Stimulated activated CD4-positive, alpha-beta T cell treated with anti-CD3 and anti-CD28 coated beads, Interleukin-2, amount 100 ng/mL, for 48 hours (primary cell): Measurements from ENCODE around the gene RAB1B.
A peak's percentile ranks its signal among the peaks of the same experiment; 100 is the strongest.

Experiments used
- DNase-seq, 2 donors: peaks; one replicate each; pipeline ENCODE4 v3.0.0-alpha.2; 2020

Gene RAB1B

DNA sequence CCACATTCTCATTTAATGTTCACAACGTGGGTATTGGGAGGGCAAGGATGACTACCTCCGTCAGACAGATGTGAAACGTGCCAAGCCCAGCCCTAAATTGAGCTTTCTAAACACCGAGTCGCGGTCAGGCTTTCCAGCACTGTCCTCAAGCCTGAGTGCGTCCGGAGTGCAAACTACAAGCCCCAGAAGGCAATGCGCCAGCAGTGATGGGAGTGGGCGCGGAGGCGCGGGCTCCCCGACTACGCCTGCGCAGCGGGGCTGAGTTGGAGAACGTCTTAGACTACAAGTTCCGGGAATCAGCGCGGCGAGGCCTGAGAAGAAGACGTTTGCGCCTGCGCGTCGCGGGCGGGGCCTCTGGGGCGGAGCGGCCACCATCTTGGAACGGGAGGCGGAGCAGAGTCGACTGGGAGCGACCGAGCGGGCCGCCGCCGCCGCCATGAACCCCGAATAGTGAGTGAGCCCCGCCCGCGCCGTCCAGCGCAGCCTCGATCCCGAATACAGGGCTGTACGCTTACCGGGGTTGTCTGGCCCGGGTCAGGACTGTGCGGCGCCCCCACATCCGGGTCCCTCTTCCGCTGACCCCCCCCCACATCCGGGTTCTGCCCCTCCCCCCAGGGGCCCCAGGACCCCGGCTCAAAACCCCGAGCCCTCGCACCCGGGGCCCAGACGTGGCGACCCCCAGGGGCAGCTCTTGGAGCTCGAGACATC, at the start of gene RAB1B:
TSS of gene RAB1B (plus strand) at position 396 of the 708 bp plus-strand sequence. CDS start at position 437, 41 bp downstream.
- DNase-seq, result peak; percentile 99 to 100

DNA sequence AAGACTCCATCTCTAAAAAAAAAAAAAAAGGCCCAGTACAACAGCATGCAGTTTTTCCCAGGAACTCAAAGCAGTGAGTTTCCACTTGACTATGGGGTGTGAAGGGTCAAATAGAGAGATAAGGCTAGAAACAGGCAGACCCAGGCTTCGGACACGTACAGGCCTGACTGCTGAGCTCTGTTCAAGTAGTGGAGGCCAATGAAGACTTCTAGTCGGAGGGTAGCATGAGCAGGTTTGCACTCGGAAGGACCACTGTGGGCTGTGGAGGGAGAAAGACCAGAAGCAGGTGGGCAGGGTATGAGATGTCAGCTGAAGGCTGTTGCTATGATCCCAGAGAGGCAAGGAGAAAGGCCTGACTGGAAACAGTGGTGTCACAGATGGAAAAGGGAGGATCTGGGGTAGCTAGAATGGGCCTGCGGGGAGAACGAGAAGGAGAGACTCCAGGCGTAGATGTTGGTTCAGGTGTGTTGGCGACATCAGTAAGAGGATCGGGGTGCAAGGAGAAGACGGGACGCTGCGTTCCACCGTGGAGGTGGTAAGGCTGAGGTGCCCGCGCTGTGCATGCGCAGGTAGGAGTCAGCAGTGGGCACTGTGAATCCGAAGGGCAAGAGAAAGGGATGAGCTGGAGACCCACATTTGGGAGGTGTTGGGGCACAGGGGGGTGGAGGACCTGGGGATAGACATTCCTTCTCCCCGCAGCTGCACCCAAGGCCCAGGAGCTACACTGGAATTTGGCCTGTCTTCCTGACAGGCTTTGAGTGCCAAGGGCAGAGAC, 49.4 kb upstream of the RAB1B start:
- DNase-seq, result no peak

DNA sequence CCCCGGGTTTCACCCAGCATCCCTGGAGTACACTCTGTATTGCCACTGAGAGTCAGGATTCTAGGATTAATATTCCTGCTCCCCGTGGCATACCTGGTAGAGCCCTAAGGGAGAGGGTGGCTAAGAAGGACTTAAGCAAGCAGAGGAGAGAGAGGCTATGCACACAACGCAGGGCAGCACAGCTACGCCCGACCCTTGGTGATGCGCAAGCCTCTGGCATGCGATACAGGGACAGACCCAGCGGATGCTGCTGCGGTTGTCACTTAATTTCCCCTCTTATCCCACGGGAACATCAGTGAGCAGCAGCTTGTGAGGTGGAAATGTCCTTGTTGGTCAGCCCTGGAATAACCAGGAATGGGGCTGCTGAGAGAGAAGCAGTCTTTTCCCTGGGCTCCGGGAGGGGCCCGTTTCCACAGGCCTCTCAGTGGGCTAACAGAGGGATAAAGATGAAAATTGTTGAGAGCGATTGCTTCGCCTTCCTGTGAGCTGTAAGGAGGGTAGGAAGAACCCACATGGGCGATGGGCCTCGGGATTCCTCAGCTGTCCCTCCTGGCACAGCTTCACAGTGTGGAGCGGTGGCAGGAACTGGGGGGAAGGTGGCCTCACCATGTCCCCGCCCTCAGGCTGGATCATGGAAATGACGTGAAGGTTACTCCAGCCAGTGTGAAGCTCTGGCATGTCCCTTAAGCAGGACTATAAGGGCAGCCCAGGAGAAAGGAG, 48.4 kb upstream of the RAB1B start:
- DNase-seq, result no peak

GRCh38 chr11:66220566-66220935, 47.9 kb upstream of the RAB1B start:
- no peak for DNase-seq

- DNase-seq, result no peak
These were observed 47.4 kb upstream of the RAB1B start for GRCh38 chr11:66221012-66221411.

- peak in 1 of 2 donors; percentile 14 for DNase-seq
These were observed 46.7 kb upstream of the RAB1B start for GRCh38 chr11:66221726-66222236.

DNA sequence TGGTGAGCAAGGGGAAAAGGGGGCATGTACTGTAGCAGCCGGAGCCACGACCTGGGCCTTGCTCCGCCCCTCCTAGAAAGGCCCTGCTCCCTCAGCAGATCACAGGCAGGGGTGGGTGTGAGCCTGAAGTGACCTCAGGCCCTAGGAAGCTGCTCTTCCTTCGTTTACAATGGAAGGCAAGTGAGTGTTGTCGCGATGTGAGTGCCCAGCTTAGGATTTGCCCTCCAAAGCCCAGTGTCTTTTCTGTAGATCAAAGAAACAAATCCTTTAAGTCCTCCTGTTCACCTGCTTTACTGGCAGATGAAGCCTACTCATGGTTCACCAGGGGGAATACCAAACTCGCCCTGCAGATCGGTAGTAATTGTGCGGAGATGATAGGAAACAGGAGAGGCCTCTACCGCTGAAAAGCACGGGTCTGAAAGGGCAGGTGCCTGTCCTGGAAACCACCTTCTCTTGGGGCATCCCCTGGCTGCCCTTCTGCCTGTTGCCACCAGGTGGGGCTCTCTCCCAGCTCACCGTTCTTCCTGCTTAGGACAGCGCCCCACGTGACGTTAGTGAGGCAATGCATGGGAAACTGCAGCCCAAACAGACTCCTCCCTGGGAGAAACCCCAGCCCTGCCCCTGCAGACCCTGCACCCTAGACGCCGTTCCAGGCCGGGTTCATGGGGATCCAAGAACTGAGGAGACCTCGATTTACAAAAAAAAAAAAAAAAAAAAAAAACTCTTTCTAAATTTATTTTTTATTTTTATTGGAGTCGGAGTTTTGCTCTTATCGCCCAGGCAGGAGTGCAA, 45.9 kb upstream of the RAB1B start:
- DNase-seq, result peak; percentile 91 to 92

- DNase-seq, result no peak
These were observed 44.1 kb upstream of the RAB1B start for GRCh38 chr11:66224226-66224855.

GRCh38 chr11:66225066-66225465, 43.4 kb upstream of the RAB1B start:
- no peak for DNase-seq

- DNase-seq, result no peak
These were observed 42.3 kb upstream of the RAB1B start for GRCh38 chr11:66226101-66226500.

DNA sequence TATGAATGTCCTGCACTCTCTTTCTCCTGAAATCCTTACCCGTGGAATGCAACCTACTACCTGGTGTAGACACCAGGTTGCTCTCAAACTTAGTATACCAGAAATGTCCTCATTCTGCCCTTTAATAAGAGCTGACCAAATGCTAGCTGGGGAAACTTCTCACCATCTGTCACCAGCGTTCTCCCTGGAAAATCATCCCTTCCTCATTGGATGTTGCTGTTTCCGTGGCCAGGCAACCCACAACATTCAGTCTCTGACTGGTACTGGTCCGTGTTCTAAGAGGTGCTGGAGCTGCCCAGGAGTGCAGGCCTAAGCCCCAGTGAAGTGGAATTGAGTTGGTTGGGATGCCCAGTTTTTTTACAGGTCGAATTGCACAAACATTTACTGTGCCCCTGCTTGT, 40.7 kb upstream of the RAB1B start:
- no peak for DNase-seq

DNA sequence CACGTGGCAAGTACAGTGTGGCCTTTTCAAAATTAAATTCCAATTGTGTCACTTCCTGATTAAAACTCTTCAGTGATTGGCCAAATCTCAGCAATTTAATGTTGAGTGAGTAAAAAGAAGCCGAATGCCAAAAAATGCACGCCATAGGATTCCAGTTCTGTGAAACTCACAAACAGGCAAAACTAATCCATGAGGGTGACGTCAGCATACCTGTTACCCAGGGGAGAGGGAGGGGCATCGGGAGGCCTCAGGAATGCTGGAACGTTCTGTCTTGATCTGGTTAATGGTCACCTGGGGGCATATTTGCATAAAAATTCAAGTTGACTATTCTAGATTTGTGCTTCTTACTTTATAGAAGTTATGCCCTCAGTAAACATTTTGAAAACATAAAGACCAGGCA, 39.9 kb upstream of the RAB1B start:
- DNase-seq, result no peak

GRCh38 chr11:66230156-66230555, 38.3 kb upstream of the RAB1B start:
- no peak for DNase-seq

GRCh38 chr11:66230978-66231377, 37.5 kb upstream of the RAB1B start:
- DNase-seq, result no peak

DNA sequence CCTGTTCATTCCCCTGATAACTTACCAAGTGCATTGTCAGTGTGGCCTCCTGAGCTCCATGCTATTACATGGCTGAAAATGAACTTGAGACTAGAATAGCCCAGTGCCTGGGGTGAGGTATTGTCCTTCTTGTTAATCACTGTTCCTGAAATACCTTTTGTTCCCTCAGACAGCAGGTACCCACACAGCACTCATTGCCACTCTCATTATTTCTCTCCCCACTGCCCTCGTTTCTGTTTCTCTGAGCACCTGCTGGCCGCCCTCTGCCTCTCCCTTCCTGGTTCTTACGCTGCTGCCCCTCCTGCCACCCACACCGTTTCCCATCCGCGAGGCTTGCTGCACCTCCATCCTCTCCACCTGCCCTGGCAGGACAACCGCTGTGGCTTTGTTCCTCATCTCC, 36.9 kb upstream of the RAB1B start:
- DNase-seq, result no peak

DNA sequence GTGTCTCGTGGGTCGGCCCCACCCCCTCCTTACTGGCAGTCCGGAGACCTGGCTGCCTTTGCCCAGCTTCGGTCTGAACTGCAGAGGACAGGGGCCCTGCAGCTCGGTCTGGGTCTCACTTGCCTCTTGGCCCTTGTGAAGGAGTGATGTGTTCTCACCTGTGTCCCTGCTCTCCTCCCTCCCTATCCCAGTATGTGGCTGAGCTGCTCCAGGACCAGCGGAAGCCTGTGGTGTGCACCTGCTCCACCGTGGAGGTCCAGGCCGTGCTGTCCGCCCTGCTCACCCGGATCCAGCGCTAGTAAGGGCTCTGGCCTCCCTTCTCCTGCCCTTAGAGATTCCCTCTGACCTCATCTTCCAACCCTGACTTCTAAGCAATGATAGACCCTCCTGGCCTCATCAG, 35.7 kb upstream of the RAB1B start:
- no peak for DNase-seq

- no peak for DNase-seq
These were observed 35.1 kb upstream of the RAB1B start for GRCh38 chr11:66233301-66233700.

GRCh38 chr11:66235141-66235540, 33.3 kb upstream of the RAB1B start:
- no peak for DNase-seq

DNA sequence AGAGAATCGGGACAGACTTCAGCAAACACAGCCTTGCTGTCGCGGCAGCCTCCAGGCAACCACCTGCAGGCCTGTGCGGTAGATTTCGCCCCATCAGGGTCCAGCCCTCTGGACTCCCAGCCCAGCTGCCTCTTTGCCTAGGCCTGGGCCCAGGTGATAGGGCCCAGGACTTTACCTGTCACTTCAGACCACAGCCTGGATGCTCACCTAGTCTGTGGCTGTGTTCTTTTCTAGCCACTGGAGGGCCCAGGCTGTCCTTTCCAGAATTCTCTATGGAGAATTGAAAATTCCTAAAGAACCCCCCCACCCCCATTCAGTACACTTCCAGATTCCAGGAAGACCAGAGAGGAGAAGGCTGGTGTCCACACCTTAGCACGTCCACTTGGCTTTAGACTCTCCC, 30.6 kb upstream of the RAB1B start:
- no peak for DNase-seq

DNA sequence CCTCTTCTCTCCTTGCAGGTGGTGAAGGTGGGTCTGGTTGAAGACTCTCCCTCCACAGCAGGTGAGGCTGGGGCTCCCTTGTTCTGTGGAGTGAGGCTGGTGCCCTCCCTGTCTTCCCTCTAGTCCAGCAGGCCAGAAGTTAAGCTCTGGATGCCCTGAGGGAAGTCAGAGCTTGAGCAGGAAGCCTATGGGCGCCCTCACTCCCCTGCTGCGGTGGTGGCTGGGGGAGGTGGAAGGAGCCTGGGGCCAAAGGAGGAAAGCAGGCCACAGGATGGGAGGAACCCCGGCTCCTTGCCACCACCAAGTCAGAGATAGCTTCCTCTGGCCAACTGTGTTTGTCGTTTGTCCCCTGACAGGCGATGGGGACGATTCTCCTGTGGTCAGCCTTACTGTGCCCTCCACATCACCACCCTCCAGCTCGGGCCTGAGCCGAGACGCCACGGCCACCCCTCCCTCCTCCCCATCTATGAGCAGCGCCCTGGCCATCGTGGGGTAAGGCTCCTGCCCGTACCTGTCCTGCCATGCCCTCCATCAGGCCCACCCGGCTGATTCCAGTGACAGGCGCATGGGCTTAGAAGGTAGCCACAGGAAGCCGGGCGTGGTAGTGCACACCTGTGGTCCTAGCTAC, 29.5 kb upstream of the RAB1B start:
- DNase-seq, result no peak

DNA sequence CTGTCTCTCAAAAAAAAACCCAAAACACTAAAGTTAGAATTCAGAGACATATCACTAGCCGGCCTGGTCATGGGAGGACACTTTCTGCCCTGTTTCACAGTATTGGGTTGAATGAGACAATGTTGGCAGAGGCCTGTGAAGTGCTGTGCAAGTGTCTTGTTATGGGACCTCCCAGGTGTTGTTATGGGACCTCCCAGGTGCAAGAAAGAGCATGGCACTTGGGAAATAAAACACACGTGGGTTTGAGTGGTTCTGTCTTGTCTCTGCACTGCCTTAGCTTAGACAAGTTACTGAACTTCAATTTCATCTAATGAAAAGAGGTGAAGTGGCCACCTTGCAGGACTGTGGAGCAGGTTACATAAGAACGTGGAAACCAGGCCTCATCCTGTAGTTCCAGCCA, 28.9 kb upstream of the RAB1B start:
- DNase-seq, result no peak
